8988T (cell line): ENCODE data around the gene THAP10.
"Not testable (repeated sequence)": the region's sequence is repeated elsewhere in the genome, so short reads cannot be mapped to it uniquely, and the experiment has no call there.

Source experiments
- DNase-seq: peaks from one replicate; pipeline ENCODE4 v3.0.0; 2011

The THAP10 gene

DNA sequence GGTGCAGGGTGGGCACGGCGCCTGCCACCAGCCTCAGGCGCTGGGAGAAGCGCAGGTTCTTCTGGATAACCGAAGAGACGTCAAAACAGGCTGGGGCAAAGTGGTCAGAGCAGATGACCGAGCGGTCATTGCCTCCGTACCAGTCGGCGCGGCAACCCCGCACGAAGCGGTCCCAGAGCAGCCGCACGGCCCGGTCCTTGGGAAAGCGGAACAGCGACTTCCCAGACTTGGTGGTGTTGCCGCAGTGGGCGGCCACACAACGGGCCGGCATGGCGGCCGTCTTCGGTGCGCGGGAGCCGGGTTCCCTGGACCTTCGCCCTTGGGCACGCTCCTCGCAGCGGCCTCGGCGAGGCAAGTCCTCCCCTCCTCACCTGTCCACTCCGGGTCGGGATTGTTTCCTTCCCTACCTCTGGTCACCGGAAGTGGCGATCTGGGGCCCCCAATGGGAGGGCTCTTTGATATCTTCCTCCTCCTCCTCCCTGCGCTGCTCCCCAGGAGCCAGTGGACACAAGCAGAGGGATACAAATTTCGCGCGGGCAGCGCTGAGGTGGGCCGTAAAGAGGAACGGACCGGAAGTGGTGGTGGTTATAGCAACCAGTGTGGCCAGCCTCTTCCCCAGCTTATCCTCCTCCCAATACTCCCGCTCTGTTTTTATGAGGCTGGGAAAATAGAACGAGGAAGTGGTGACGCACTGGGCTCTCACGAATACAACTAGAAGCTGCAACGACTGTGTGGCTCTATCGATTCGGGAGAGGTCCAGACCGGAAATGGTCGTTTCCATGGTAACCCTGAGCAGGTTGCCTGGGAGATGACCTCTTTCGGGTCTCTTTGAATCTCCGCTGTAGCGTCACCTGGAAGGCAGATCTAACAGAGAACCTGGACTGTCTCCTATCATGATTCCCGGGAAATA lies at the start of gene THAP10, which contains the start of gene LRRC49:
Gene THAP10 (minus strand): TSS at position 432 of the 910 bp plus-strand sequence. CDS start 161 bp downstream, at position 271.
Gene LRRC49 (plus strand): TSS at position 825 of the 910 bp plus-strand sequence. CDS start 69 bp downstream, at position 894.
- no peak for DNase-seq

GRCh38 chr15:70936326-70936725 lies 44.1 kb upstream of the THAP10 start:
- DNase-seq: no peak

GRCh38 chr15:70935631-70936030 lies 43.4 kb upstream of the THAP10 start:
- no peak for DNase-seq

DNA sequence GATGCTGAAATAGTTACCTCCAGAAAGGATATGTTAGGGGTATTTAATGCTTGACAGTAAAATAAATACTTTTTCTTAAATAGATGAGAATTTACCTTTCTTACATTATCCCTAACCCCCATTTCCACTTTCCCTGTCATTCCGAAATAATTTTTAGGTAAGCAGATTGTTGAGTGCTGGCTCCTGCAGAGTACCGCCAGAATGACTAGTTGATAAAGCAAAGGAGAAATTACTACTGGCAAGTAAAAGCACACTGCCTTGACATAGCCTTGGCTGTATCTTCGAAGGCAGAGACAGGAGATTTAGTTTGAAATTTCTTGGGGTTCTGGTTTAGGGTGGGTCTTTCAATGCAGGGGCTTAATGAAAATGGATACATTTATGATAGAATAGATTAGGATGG lies 41.2 kb upstream of the THAP10 start:
- DNase-seq: no peak

GRCh38 chr15:70932397-70932796 lies 40.2 kb upstream of the THAP10 start:
- no peak for DNase-seq

GRCh38 chr15:70931821-70932220 lies 39.6 kb upstream of the THAP10 start:
- no peak for DNase-seq

- not testable (repeated sequence) for DNase-seq
Measured at GRCh38 chr15:70926914-70927313, 34.7 kb upstream of the THAP10 start.

DNA sequence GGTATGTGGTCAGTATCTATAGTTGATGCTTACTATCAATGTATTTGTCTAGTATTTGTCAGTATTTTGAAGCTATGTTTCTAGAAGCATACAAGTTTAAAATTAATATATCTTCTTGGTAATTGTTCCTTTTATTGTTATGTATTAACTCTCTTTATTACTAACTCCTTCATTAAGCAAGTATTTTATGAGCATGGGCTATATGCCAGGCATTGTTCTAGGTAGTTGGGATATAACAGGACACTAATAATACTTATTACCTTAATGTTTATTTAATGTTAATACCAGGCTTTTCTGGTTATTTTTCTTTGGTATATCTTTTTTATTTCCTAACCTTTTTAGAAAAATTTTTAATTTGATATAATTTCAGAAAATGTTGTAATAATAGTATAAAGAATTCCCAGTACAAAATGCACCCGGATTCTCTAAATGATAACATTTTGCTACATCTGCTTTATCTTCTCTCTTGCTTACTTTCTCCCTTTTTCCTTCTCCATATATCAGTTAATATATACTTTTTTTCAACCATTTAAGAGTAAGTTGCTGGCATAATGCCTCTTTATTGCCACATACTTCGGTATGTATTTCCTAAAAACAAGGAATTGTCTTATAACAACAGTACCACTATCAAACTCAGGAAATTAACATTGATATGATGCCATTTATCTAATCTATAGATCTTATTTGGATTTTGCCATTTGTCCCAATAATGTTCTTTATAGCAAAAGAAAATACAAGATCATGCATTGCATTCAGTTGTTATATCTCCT lies 31.3 kb upstream of the THAP10 start:
- DNase-seq: no peak

- no peak for DNase-seq
Measured at GRCh38 chr15:70922119-70922518, 29.9 kb upstream of the THAP10 start.

DNA sequence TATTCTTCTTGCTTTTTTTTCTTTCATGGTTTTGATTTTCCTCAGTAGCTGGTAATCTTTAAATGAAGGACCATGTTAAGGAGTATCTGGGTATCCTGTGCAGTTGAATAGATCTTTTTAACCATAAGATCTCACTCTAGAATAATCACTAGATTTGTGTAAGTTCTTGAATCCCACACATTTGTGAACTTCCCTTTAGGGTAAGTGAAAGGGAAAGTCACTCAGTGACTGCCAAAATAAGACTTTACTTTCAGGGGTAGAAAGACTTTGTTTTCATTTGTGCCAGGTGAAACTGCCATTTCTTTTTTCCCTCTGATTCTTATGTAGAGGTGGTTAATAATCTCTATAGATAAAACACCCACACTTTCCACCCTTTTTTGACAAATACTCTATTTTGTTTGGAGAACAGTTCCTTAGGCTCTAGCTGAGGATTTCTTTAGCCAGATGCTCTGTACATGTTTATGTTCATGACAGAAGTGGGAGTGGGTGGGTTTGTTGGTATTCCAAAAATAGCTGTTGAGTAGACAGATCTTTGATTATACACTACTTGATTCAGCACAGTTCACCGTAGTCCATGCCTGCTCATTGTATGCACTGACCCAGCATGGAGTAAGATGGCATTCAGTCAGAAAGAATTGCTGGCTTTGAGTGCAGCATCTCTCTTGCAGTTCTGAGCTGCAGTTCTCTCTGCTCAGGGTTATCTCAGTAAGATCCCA lies 28.9 kb upstream of the THAP10 start:
- no peak for DNase-seq

GRCh38 chr15:70917955-70918354 lies 25.7 kb upstream of the THAP10 start:
- DNase-seq: no peak

DNA sequence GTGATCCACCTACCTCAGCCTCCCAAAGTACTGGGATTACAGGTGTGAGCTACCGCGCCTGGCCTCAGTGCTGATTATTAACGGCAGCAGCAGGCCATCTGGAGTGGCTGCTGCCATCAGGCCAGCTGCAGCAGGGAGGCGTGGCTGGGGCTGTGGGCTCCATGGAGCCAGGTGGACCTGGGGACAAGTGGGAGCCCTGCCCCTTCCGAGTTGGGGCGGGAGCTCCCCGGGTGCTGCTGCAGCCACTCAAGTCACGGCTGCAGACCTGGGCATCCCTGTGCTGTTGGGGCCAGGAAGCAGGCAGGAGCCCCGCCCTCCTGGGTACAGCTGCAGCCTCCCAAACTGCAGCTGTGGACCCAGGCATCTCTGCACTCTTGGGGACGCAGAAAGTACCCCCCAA lies 24.3 kb upstream of the THAP10 start:
- no peak for DNase-seq

DNA sequence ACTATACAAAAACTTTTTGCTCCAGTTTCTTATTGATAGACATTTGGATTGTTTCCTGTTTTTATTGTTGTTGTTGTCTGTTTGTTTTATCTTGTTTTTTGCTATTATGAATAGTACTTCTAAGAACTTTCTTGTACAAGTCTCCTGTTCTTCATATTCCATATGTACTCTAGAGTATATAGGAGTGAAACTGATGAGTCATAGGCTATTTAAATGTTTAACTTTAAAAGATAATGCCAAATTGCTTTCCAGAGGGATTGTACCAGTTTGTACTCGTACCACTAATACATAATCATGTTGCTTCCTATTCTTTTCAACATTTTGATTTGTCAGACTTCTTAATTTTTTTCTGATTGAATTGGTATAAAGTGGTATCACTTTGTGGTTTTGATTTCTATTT lies 20.0 kb upstream of the THAP10 start:
- no peak for DNase-seq

- no peak for DNase-seq
Measured at GRCh38 chr15:70910958-70911357, 18.7 kb upstream of the THAP10 start.

GRCh38 chr15:70907784-70908471 lies 15.7 kb upstream of the THAP10 start:
- no peak for DNase-seq

DNA sequence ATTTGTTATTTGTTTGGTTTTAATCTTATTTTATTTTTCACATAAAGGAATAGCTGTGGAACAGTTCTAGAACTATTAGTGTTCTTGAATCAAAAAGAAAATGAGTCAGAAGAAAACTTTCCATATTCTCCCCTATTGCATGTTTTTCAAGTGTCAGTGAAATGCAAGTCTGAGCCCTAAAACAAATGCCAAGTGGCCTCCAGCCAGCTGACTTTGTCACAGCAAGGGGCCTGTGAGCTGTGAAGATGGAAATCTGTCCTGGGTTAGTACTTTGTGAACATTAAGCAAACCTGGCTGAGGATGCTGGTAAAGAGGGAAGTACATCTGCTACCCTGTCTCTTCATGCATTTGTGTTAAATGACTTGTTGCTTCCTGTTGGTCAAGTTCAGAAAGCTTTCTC lies 14.6 kb upstream of the THAP10 start:
- no peak for DNase-seq

DNA sequence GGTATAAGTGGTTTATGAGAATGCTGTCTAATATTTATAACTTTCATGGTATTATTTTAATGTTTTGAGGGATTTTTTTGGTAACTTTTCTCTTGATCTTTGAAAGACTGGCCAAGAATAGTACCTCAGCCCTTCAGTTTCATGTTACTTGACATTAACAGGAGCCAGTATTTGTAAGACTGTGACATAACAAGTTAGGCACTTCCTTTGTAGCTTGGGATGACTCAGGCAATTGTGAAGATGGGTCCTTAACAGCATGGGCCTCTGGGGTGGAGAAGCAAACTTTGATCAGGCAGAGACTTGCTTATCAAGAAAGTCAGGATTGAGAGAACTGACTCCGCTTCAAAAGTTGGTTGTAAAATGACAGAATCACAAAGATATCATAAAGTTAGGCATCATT lies 9.9 kb upstream of the THAP10 start:
- no peak for DNase-seq

DNA sequence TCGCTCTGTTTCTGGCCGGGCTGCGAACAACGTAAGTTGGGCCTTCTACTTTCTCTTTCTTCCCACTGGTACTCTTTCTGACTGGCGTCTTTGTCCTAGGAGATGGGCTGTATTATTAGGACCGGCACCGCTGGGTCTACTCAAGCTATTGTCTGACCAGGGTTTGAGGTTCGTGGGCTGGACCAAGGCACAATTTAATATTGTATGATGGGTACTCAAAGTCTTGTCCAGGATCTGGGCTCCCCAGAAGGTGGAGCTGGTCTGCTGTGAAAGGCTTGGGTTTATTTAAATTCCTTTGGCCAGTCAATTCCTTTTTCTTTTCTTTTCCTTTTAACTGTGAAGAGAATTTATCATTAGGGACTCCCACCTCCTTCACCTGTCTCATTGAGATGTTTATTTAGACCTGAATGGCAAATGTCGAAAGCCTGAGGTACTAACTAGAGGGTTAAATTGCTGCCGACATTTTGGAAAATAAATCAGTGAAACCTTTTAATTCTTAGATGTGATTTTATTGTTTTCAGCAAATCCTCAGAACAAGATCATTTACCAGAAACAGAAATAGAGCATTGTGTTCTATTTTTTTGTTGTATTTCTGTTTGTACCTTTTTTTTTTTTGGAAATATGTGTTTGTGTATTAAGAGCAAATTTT lies 803 bp upstream of the THAP10 start:
- no peak for DNase-seq

GRCh38 chr15:70882361-70882760 lies 9.9 kb downstream of the THAP10 start:
- DNase-seq: no peak

GRCh38 chr15:70880781-70881180 lies 11.5 kb downstream of the THAP10 start:
- DNase-seq: no peak

GRCh38 chr15:70879401-70879800 lies 12.8 kb downstream of the THAP10 start:
- DNase-seq: no peak

DNA sequence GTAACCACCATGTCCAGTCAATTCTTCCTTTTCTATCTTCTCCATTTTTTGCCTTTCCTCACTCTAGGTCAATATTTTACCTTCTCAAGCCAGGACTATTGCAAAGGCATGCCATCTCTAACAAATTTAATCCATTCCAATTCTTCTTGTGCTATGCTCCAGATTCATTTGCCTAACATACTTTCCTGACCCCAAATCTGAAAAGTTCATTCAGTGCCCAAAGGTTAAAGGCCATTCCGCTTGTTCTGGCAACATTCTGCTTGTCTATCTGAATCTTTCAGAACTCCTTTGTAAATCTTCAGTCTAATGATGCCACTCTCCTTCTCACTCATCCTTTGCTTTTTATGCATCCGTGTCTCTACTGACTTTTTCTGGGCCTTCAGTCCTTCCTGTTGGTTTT lies 15.6 kb downstream of the THAP10 start:
- DNase-seq: no peak
